ENCODE results near the gene ATAD5.
"Not testable (repeated sequence)": the region's sequence is repeated elsewhere in the genome, so short reads cannot be mapped to it uniquely, and the experiment has no call there.

ATAD5 gene

DNA sequence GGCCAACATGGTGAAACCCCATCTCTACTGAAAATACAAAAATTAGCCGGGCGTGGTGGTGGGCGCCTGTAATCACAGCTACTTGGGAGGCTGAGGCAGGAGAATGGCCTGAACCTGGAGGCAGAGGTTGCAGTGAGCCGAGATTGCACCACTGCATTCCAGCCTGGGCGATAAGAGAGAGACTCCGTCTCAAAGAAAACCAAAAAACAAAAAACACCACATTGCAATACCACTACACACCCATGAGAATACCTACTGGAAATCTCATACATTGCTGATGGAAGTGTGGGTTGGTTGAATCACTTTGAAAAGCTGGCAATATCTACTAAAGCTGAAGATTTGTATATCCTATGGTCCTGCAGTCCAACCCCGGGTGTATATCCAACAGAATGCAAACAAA, 78.4 kb downstream of the ATAD5 start:
- not testable (repeated sequence) for H3K36me3 ChIP-seq (ENCODE audit: control insufficient read depth in 1 of 2, insufficient read depth in 2 of 2, low read length in 2 of 2); H3K27ac ChIP-seq (ENCODE audit: low read depth, low read length); H3K9ac ChIP-seq (ENCODE audit: low read depth in 1 of 2, low read length in 2 of 2); H3K4me3 ChIP-seq (ENCODE audit: low read depth in 1 of 2, low read length in 2 of 2); H3K27me3 ChIP-seq (ENCODE audit: control insufficient read depth in 1 of 2, insufficient read depth in 2 of 2, low read length in 2 of 2); H3K9me3 ChIP-seq (ENCODE audit: control insufficient read depth in 1 of 2, low read length in 2 of 2)
- peaks cover 7 to 11% of the 10 kb centered on the region in 2 donors for H3K4me1 ChIP-seq (ENCODE audit: control insufficient read depth in 1 of 2, insufficient read depth in 2 of 2, low read length in 2 of 2)

DNA sequence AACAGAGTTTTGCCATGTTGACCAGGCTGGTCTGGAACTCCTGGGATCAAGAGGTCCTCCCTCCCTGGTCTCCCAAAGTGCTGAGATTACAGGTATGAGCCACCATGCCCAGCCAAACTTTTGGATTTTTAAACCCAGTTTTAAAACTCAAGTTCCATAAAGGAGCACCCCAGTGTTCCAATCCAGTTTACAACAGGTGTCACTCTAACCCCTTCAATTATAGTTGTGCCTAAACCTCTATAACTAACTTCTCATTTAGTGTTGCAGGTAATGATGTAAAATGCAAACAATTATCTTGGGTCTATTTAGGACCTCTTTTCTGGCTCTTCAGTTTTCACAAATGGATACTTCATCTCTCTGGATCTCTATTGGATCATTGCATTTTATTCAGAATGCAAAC, 82.2 kb downstream of the ATAD5 start:
- Histone ChIP-seq H3K27me3 (ENCODE audit: control insufficient read depth in 1 of 2, insufficient read depth in 2 of 2, low read length in 2 of 2) (no peaks in the 10 kb centered on the region), H3K4me3 (ENCODE audit: low read depth in 1 of 2, low read length in 2 of 2) (no peak overlapping the region), H3K9ac (ENCODE audit: low read depth in 1 of 2, low read length in 2 of 2) (no peak overlapping the region), H3K9me3 (ENCODE audit: control insufficient read depth in 1 of 2, low read length in 2 of 2) (no peaks in the 10 kb centered on the region), H3K36me3 (ENCODE audit: control insufficient read depth in 1 of 2, insufficient read depth in 2 of 2, low read length in 2 of 2) (no peaks in the 10 kb centered on the region), H3K27ac (ENCODE audit: low read depth, low read length) (no peak overlapping the region), H3K4me1 (ENCODE audit: control insufficient read depth in 1 of 2, insufficient read depth in 2 of 2, low read length in 2 of 2) (no peaks in the 10 kb centered on the region)

DNA sequence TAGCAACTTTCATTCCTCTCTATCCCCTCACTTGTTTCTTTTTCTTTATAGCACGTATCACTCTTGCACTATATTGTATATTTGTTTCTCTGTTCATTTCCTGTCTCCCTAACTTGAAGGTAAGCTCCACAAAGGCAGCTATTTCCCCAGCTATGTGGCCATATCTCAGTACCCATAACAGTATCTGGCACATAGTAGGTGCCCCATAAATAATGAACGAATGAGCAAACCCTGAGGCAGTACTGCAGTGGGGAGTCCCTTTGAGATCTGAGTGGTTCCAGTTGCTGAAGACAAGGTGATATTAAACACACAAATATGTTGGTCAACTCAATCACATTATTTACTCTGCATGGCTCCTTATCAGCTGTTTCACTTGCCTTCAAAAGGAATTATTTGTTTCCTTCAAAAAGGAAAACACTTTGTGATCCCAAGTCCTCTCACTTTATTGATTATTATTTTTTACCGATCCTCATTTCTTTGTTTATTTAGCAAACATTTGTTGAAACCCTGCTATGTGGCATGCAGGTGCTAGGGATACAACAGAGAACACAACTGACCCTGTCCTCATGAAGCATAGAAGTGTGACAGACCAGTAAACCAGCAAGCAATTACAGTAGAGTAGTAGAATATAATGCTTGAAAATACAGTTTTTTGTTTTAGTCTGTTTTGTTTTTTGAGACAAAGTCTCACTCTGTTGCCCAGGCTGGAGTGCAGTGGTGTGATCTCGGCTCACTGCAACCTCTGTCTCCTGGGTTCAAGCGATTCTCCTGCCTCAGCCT, 84.3 kb downstream of the ATAD5 start:
- no peaks in the 10 kb centered on the region for H3K9me3 ChIP-seq (ENCODE audit: control insufficient read depth in 1 of 2, low read length in 2 of 2)
- peaks cover 5 to 7% of the 10 kb centered on the region in 2 donors for H3K27me3 ChIP-seq (ENCODE audit: control insufficient read depth in 1 of 2, insufficient read depth in 2 of 2, low read length in 2 of 2)
- H3K9ac ChIP-seq (ENCODE audit: low read depth in 1 of 2, low read length in 2 of 2): no peak overlapping the region
- no peaks in the 10 kb centered on the region for H3K4me1 ChIP-seq (ENCODE audit: control insufficient read depth in 1 of 2, insufficient read depth in 2 of 2, low read length in 2 of 2)
- H3K27ac ChIP-seq (ENCODE audit: low read depth, low read length): no peak overlapping the region
- no peak overlapping the region for H3K4me3 ChIP-seq (ENCODE audit: low read depth in 1 of 2, low read length in 2 of 2)
- no peaks in the 10 kb centered on the region for H3K36me3 ChIP-seq (ENCODE audit: control insufficient read depth in 1 of 2, insufficient read depth in 2 of 2, low read length in 2 of 2)

DNA sequence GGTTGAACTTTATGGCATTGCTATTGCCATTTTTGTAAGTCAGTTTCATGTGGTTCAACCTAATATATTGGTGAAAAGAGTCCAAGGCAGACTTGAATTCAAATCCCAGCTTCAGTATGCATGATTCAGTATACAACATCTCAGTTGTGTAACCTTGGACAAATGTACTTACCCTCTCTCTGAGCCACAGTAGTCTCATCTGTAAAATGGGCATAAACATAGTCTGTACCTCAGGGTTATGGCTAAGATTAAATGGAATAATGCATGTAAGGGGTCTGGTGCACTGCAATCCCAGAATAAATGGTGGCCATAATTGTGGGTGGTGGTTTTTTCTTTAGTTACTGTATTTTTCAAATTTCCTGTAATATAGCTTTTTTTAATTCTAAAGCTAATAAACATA, 85.3 kb downstream of the ATAD5 start:
- Histone ChIP-seq H3K27me3 (ENCODE audit: control insufficient read depth in 1 of 2, insufficient read depth in 2 of 2, low read length in 2 of 2) (peaks cover 12 to 14% of the 10 kb centered on the region in 2 donors), H3K4me3 (ENCODE audit: low read depth in 1 of 2, low read length in 2 of 2) (no peak overlapping the region), H3K36me3 (ENCODE audit: control insufficient read depth in 1 of 2, insufficient read depth in 2 of 2, low read length in 2 of 2) (no peaks in the 10 kb centered on the region), H3K9ac (ENCODE audit: low read depth in 1 of 2, low read length in 2 of 2) (no peak overlapping the region), H3K27ac (ENCODE audit: low read depth, low read length) (no peak overlapping the region), H3K4me1 (ENCODE audit: control insufficient read depth in 1 of 2, insufficient read depth in 2 of 2, low read length in 2 of 2) (peaks cover 5% of the 10 kb centered on the region in 2 donors), H3K9me3 (ENCODE audit: control insufficient read depth in 1 of 2, low read length in 2 of 2) (no peaks in the 10 kb centered on the region)

DNA sequence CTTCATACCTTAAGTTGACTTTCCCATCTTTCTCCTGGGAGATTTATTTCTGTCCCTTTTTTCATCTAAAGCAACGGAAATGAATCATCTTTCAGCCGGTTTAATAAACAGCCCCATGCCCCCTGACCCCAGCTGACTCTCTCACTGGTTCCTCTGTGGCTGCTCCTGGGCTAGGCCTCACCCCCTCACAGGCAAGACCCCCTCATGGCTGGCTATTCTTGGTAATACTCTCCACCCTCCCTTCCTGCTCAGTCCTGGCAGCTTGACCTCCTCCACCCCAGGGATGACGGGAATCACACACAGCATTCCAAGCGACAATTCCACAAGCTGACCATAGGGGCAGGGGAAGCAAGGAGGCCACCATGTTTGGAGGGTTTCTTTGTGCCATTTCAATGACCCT, 88.5 kb downstream of the ATAD5 start:
- no peak overlapping the region for H3K27ac ChIP-seq (ENCODE audit: low read depth, low read length)
- H3K4me1 ChIP-seq (ENCODE audit: control insufficient read depth in 1 of 2, insufficient read depth in 2 of 2, low read length in 2 of 2): peaks cover 5% of the 10 kb centered on the region in 2 donors
- H3K36me3 ChIP-seq (ENCODE audit: control insufficient read depth in 1 of 2, insufficient read depth in 2 of 2, low read length in 2 of 2): no peaks in the 10 kb centered on the region
- peaks cover 25% of the 10 kb centered on the region in 2 donors for H3K27me3 ChIP-seq (ENCODE audit: control insufficient read depth in 1 of 2, insufficient read depth in 2 of 2, low read length in 2 of 2)
- no peaks in the 10 kb centered on the region for H3K9me3 ChIP-seq (ENCODE audit: control insufficient read depth in 1 of 2, low read length in 2 of 2)
- H3K4me3 ChIP-seq (ENCODE audit: low read depth in 1 of 2, low read length in 2 of 2): no peak overlapping the region
- no peak overlapping the region for H3K9ac ChIP-seq (ENCODE audit: low read depth in 1 of 2, low read length in 2 of 2)

DNA sequence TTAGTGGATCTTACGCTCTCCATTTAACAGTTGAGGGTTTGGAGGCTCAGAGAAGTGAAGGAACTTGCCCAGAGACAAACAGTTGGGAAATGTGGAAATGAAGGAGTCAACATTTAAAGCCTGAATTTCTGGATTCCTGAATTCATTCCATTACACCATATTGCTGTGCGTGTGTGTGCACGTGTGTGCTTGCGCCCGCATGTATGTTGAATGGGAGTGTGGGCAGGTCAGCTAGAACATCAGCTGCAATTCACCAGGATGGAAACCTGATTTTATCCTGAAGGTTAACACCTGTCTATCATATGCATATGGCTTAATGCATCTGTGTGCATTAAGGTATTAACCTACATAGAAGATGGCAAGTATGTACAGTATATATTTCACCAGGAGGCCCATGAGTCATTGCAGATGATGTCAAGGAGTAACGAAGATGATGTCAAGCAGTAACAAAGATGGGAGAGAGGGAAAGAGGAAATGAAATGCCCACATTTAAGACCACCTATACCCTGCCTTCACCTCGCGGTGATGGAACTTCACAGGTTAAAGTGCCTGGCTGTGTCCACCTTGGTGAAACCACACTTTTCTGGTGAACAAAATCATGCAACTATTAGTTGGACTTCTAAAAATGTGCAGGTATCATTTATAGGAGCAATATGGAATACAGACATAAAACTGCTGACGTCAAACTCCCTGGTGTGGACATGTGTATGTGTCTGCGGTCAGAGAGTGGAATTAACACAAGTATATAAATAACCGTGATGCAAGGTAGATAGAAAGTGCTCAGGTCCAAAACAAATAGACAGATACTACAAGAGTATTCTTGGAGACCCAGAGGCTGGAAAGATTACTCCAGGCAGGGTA, 89.1 kb downstream of the ATAD5 start:
- H3K9me3 ChIP-seq (ENCODE audit: control insufficient read depth in 1 of 2, low read length in 2 of 2): no peaks in the 10 kb centered on the region
- H3K36me3 ChIP-seq (ENCODE audit: control insufficient read depth in 1 of 2, insufficient read depth in 2 of 2, low read length in 2 of 2): no peaks in the 10 kb centered on the region
- no peak overlapping the region for H3K9ac ChIP-seq (ENCODE audit: low read depth in 1 of 2, low read length in 2 of 2)
- H3K27me3 ChIP-seq (ENCODE audit: control insufficient read depth in 1 of 2, insufficient read depth in 2 of 2, low read length in 2 of 2): peaks cover 25% of the 10 kb centered on the region in 2 donors
- no peak overlapping the region for H3K27ac ChIP-seq (ENCODE audit: low read depth, low read length)
- peaks cover 5% of the 10 kb centered on the region in 2 donors for H3K4me1 ChIP-seq (ENCODE audit: control insufficient read depth in 1 of 2, insufficient read depth in 2 of 2, low read length in 2 of 2)
- H3K4me3 ChIP-seq (ENCODE audit: low read depth in 1 of 2, low read length in 2 of 2): peak overlapping the region; percentile 49 to 61

DNA sequence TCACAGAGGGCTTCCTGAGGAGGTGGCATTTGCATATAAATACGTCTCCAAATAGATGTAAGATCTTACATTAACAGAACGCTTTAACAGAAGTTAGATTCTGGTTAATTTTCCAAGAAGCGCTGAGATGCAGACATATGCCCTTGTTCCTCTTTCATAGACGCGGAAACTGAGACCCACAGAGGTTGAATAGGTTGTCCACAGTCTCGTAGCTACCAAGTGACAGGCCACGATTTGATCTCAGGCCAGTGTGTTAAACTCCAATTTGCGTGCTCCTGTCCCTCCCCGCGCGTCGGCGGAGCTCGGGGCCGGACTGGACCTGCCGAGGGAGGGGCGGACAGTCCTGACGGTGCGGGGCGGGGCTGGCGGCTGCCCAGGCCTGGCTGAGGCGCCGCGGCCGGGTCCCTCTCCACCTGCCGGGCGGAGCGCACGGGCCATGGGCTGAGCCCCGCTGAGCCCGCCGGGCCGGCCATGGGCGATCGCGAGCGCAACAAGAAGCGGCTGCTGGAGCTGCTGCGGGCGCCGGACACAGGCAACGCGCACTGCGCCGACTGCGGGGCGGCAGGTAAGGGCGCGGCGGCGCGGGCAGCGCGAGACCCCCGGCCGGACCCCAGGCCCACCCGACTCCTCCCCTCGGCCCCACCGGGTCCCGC, 89.9 kb downstream of the ATAD5 start, which contains the start of gene ADAP2:
ADAP2 (plus strand) TSS at position 402 of the 653 bp plus-strand sequence; CDS start at position 472, 70 bp downstream.
- peak within 1 kb of the TSS in 1 of 2 donors; percentile 1 for H3K9ac ChIP-seq (ENCODE audit: low read depth in 1 of 2, low read length in 2 of 2)
- H3K27ac ChIP-seq (ENCODE audit: low read depth, low read length): no peak within 1 kb of the TSS
- peaks cover 5% of the 10 kb centered on the region in 2 donors for H3K4me1 ChIP-seq (ENCODE audit: control insufficient read depth in 1 of 2, insufficient read depth in 2 of 2, low read length in 2 of 2)
- peaks cover 25% of the 10 kb centered on the region in 2 donors for H3K27me3 ChIP-seq (ENCODE audit: control insufficient read depth in 1 of 2, insufficient read depth in 2 of 2, low read length in 2 of 2)
- no peaks in the 10 kb centered on the region for H3K36me3 ChIP-seq (ENCODE audit: control insufficient read depth in 1 of 2, insufficient read depth in 2 of 2, low read length in 2 of 2)
- no peaks in the 10 kb centered on the region for H3K9me3 ChIP-seq (ENCODE audit: control insufficient read depth in 1 of 2, low read length in 2 of 2)
- H3K4me3 ChIP-seq (ENCODE audit: low read depth in 1 of 2, low read length in 2 of 2): peak within 1 kb of the TSS; percentile 49 to 61

DNA sequence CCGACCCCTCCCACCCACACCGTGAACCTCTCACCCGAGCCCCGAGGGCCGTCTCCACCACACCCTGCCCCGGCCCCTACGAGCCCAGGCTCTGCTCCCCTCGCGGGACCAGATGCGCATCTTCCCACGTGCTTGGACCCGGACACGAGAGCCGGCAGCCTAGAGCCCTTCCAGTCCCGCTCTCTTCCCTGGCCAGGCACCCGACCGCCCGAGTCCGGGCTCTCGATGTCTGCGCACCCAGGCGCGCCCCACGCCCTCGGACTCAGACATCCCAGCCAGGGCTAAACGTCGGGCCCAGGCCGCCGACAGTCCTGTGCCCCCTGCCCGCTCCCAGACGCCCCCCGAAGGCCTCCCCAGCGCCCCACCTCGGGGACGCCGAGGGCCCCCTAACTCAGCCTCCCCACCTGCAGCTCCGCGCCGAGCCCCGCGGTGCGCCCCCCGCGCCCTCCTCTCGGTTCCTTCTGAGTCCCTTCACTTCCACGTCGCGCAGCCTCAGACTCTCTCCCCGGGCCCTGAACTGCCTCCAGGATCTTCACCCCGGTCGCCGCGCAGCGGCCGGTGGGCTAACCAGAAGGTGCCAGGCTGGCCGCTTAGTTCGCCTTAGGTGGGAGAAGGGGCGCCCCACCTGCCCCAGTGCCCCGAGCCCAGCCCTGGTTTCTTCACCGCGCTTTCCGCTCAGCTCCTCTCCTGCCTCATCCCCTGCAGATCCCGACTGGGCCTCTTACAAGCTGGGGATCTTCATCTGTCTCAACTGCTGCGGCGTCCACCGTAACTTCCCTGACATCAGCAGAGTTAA, 90.7 kb downstream of the ATAD5 start:
- H3K36me3 ChIP-seq (ENCODE audit: control insufficient read depth in 1 of 2, insufficient read depth in 2 of 2, low read length in 2 of 2): no peaks in the 10 kb centered on the region
- H3K27ac ChIP-seq (ENCODE audit: low read depth, low read length): no peak overlapping the region
- H3K9me3 ChIP-seq (ENCODE audit: control insufficient read depth in 1 of 2, low read length in 2 of 2): no peaks in the 10 kb centered on the region
- H3K4me1 ChIP-seq (ENCODE audit: control insufficient read depth in 1 of 2, insufficient read depth in 2 of 2, low read length in 2 of 2): peaks cover 5% of the 10 kb centered on the region in 2 donors
- peaks cover 25% of the 10 kb centered on the region in 2 donors for H3K27me3 ChIP-seq (ENCODE audit: control insufficient read depth in 1 of 2, insufficient read depth in 2 of 2, low read length in 2 of 2)
- H3K4me3 ChIP-seq (ENCODE audit: low read depth in 1 of 2, low read length in 2 of 2): peak overlapping the region; percentile 49 to 61
- peak overlapping the region in 1 of 2 donors; percentile 1 for H3K9ac ChIP-seq (ENCODE audit: low read depth in 1 of 2, low read length in 2 of 2)

DNA sequence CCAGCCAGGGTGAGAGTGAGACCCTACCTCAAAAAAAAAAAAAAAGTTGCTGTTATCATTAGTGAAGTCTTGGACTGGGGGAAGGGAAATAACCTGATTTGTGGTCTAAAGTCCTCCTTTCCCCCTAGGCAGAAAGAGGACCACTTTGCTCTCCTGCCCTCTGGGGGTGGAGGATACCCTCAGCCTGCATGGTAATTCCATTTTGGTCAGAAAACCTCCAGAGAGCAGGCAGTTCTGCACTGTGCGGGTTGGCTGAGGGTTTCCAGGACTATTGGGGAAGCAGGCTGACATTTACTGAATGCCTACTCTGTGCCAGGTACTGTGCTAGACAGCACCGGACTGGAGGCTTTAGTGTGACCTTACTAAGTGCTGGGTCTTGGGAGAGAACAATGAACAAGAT, 92.6 kb downstream of the ATAD5 start:
- Histone ChIP-seq H3K27me3 (ENCODE audit: control insufficient read depth in 1 of 2, insufficient read depth in 2 of 2, low read length in 2 of 2) (peaks cover 25% of the 10 kb centered on the region in 2 donors), H3K36me3 (ENCODE audit: control insufficient read depth in 1 of 2, insufficient read depth in 2 of 2, low read length in 2 of 2) (no peaks in the 10 kb centered on the region), H3K27ac (ENCODE audit: low read depth, low read length) (no peak overlapping the region), H3K4me1 (ENCODE audit: control insufficient read depth in 1 of 2, insufficient read depth in 2 of 2, low read length in 2 of 2) (peaks cover 5% of the 10 kb centered on the region in 2 donors), H3K9me3 (ENCODE audit: control insufficient read depth in 1 of 2, low read length in 2 of 2) (no peaks in the 10 kb centered on the region), H3K9ac (ENCODE audit: low read depth in 1 of 2, low read length in 2 of 2) (no peak overlapping the region), H3K4me3 (ENCODE audit: low read depth in 1 of 2, low read length in 2 of 2) (no peak overlapping the region)
